HUES64 (cell line): Measurements from ENCODE around the gene VAX1.

Experiments
- H3K27ac ChIP-seq: 2 replicates; pipeline ENCODE4 v1.7.0; 2013; ENCODE audit warnings: low read depth, low read length, inconsistent platforms
- H3K27me3 ChIP-seq: 2 replicates; pipeline ENCODE4 v1.6.1; 2013; ENCODE audit warnings: mild to moderate bottlenecking, low read length; ENCODE audit not compliant: insufficient read depth
- H3K36me3 ChIP-seq: 2 replicates; pipeline ENCODE4 v1.6.1; 2013; ENCODE audit warnings: mild to moderate bottlenecking, low read length; ENCODE audit not compliant: insufficient read depth
- H3K4me1 ChIP-seq: 2 replicates; pipeline ENCODE4 v1.6.1; 2013; ENCODE audit warnings: mild to moderate bottlenecking, low read length, moderate library complexity; ENCODE audit not compliant: insufficient read depth
- H3K4me3 ChIP-seq: 2 replicates; pipeline ENCODE4 v1.5.1; 2013; ENCODE audit warnings: mild to moderate bottlenecking, low read length, moderate library complexity
- H3K9ac ChIP-seq: 2 replicates; pipeline ENCODE4 v1.6.1; 2013; ENCODE audit warnings: mild to moderate bottlenecking, low read depth, low read length
- H3K9me3 ChIP-seq: 2 replicates; pipeline ENCODE4 v1.6.1; 2013; ENCODE audit warnings: low read depth, low read length; ENCODE audit not compliant: insufficient read depth
- WGBS: fragments of 150-250, 120-280 bp; methylation state at CpG from one replicate; pipeline ENCODE4 v1.1.7; 2013; ENCODE audit warnings: missing lambda C conversion rate; 5-methylcytosine and 5-hydroxymethylcytosine counted together

Gene VAX1

DNA sequence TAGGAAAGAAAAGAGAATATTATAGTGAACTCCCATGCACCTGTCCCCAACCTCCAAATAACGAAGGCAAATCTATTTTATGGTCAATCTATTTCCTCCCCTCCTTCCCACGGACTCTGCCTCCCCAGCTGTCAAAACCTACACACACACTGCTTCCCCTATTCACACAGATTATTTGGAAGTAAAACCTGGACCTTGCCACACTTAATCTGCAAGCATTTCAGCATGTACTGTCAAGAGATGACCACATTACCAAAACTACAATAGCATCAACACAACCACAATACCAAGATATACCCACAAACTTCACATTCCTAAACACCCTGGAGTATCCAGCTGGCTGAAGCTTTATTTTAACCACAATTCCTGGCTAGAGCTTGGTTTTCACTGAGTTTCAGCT, 31.4 kb upstream of the VAX1 start:
- Histone ChIP-seq H3K27me3 (peaks cover 100% of the 10 kb centered on the region), H3K4me3 (no peak overlapping the region), H3K36me3 (no peaks in the 10 kb centered on the region), H3K9me3 (no peaks in the 10 kb centered on the region), H3K27ac (no peak overlapping the region), H3K9ac (no peak overlapping the region), H3K4me1 (peaks cover 13% of the 10 kb centered on the region; the same call in 1 of the 2 replicates)
- 62% methylated on average over 2 of the region's 2 CpGs for whole genome bisulfite sequencing

DNA sequence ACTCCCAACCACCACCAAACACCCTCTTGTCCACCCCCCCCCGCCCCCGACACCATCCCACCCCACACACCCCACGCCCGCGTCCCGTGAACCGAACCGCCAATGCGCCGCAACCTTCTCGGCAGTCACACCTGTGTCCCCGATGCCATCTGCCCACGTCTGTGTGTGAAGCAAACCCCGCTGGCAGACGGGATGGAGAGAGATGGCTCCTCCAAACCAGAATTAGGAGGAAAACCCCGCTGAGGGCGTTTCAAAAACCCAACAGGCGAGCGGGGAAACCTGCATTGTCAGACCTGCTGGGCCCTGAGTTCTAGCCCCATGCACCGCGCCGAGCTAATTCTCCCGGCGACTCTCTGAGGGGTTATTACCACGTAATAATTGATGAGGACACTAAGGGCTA, 30.7 kb upstream of the VAX1 start:
- 5% methylated on average over 23 of the region's 25 CpGs for WGBS
- Histone ChIP-seq H3K36me3 (no peaks in the 10 kb centered on the region), H3K4me3 (peak overlapping the region; percentile 43), H3K27ac (no peak overlapping the region), H3K4me1 (peaks cover 10% of the 10 kb centered on the region; the same call in 1 of the 2 replicates), H3K27me3 (peaks cover 100% of the 10 kb centered on the region), H3K9me3 (no peaks in the 10 kb centered on the region), H3K9ac (no peak overlapping the region)

DNA sequence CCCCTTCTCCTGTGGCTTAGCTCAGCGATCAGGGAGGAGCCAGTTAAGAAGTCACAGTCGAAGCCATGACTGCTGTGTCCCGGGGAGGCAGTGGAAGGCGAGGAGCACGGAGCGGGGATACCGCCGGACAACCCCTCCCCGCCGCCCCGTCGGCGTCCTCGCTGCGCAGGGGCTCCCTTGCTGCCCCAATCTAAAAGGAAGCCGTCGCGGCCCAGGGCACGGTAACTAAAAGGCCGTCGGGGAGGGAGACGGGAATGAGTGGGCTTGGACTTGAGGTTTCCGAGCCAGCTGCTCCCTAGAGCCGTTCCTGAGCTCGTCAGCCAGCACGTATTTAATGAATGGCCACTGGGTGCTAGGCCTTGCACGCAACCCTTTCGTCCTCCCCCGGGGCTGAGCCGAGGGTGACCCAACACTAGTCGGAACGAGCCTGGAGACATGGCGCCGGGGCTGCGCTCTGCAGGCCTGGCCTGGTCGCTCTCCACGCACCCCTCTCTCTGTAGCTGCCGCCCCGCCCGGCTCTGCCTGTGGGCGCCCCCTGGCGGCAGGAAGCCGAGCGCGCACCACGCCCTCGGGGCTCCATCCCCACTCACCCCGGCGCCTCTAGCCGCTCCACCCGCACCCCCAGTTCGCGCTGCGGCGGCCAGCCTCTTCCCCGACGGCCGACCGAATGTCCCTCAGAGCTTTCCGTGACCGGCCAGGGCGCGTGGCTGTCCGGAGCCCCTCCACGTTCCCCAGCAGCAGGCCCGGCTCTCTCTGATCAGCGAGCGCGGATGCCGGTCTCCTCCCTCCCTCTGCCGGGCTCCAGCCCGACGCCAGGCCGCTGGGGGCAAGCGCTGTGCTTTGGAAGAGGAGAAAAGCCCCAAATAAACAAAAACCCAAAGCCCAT, 30.0 kb upstream of the VAX1 start:
- H3K9ac ChIP-seq, result no peak overlapping the region; the same call in 1 of the 2 replicates

GRCh38 chr10:117167346-117167788, 29.3 kb upstream of the VAX1 start:
- H3K4me3 ChIP-seq, result peak overlapping the region; percentile 43
- WGBS, result 14% methylated on average over 21 of the region's 21 CpGs
- H3K9me3 ChIP-seq, result no peaks in the 10 kb centered on the region
- H3K27ac ChIP-seq, result no peak overlapping the region
- peaks cover 12% of the 10 kb centered on the region; the same call in 1 of the 2 replicates for H3K4me1 ChIP-seq
- peaks cover 100% of the 10 kb centered on the region for H3K27me3 ChIP-seq
- H3K36me3 ChIP-seq, result no peaks in the 10 kb centered on the region
- no peak overlapping the region for H3K9ac ChIP-seq

More for the DNA sequence above, 30.0 kb upstream of the VAX1 start:
- Histone ChIP-seq H3K36me3 (no peaks in the 10 kb centered on the region), H3K4me3 (peak overlapping the region; percentile 43), H3K4me1 (peaks cover 10% of the 10 kb centered on the region; the same call in 1 of the 2 replicates), H3K27me3 (peaks cover 100% of the 10 kb centered on the region), H3K9me3 (no peaks in the 10 kb centered on the region), H3K27ac (no peak overlapping the region)
- WGBS, result 2% methylated on average over 75 of the region's 75 CpGs

DNA sequence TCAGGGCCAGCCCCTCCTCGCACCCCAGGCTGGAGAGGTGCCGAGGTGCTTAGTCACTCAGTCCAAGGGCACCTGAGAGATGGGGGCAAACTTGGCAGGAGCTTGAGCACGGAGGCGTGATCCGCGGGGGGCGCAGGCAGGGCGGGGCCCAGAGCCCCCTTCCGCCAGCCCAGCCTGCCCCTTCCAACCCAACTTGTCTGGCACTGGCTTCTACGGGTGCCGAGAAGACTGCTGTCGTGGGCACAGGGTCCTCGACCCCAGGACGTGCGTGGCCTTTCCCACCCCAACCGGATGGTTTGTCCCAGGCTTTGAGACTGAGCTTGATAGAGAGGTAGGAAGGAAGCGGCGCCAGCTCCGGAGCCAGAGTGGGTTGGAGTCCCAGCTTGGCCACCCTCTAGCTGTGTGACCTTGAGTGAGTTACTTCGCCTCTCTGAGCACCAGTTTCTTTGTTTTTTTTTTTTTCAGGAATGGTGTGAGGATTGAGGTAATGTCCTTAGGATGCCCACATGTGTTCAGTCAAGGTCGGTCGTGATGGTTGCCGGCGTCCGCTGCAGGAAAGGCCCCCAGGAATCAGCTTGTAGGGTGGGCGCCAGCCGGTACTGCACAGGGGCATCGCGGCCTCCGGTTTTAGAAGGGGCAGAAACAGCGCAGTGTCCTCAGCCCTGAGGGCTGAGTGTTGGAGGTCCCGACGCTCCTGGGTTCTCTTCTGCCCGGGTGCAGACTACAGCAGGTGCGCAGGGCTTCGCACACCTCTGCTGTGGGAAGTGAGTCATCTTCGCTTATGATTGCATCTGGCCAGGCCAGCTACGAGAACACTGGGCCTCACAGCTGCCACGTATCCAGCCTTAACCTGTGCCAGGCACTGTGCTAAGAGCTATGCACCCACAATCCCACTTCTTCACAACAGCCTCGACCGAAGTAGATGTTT, 28.6 kb upstream of the VAX1 start:
- Histone ChIP-seq H3K4me1 (peaks cover 19% of the 10 kb centered on the region; the same call in 1 of the 2 replicates), H3K27me3 (peaks cover 100% of the 10 kb centered on the region), H3K9me3 (no peaks in the 10 kb centered on the region), H3K36me3 (no peaks in the 10 kb centered on the region), H3K9ac (no peak overlapping the region), H3K4me3 (peak overlapping the region; percentile 31), H3K27ac (no peak overlapping the region)
- 10% methylated on average over 41 of the region's 41 CpGs for WGBS

DNA sequence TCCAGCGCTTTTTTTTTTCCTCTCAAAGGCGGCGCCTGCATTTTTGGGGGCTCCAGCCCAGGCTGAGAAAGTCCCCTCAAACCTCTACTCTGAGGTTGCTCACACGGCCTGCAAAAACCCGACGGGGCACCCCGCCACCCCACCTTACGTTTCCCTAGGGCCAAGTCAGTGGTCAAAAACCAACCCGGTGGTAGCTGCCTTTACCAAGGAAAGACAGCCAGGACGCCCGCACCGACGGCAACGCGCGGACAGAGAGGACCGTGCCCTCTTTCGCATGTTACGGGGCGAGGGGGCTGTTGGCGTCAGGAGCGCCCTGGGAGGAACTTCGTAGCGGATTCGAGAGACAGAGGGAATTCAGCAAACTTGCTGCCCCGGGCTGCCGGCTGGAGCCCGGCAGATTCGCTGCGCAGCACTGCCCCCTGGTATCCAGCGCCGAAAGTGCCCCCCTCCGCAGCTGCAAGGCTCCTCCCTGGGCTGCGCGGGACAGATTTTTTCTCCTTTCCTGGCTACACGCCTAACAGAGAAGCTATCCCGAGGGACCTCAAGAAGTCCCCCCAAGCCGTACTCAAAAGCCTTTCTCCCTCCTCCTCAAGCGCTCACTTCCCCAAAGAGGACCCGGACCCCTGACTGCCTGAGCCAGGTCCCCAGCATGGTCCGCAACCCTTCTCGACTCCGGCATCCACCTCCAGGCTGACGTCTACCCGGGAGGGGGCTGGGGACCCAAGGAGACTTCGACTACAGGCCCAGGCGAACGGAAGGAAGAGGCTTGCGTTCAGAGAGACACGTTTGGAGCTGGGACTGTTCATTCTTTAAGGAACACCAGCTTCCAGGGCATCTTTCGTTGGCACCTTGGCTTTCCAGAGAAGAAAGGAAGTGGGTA, 27.7 kb upstream of the VAX1 start:
- Histone ChIP-seq H3K36me3 (no peaks in the 10 kb centered on the region), H3K9ac (no peak overlapping the region), H3K27me3 (peaks cover 100% of the 10 kb centered on the region), H3K4me3 (peak overlapping the region; percentile 31), H3K9me3 (no peaks in the 10 kb centered on the region), H3K4me1 (peaks cover 28% of the 10 kb centered on the region), H3K27ac (no peak overlapping the region)
- WGBS, result 2% methylated on average over 51 of the region's 51 CpGs

DNA sequence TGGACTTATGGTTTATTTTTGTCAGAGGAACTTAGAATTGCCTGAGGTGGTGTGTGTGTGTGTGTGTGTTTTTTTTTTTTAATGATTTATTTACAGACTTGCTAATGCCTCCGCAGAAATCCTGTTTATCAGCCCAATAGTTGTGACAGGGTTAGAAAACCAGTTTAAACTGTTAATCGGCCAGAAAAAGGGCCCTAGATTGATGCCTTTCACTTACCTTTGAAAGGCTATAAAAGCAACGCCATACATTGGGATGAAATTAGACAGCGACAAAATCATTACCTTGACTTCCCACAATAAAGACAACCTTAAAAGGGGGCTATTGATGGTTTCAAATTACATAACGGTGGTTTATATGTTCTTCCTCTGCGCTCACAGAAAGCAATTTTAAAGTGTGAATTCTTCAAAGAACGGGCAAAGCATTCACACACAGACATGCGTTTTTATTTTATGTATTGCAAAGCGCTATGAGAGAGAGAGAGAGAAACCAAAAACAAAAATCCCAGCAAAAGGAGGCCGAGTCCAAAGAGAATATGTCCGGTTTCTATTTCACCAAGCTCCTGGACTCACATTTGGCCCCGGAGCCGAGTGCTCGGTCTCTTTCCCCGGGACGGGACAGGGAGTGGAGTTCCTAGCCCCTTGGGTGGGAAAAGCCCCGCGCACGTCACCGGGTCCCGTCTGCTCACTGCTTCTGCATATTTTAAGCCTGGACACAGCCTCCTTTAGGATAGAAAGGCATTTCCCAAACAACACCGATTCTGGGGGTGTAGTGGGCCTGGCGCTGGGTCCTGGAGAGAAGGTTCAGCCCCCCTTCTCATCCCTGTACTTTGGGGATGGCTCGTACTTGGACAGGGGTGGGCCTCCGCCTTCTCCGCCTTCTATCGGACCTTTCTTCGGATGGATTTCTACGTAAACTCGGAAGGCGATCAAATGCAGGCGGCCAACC, 26.8 kb upstream of the VAX1 start:
- Histone ChIP-seq H3K9ac (no peak overlapping the region), H3K36me3 (no peaks in the 10 kb centered on the region), H3K4me3 (peak overlapping the region; percentile 15; the same call in 1 of the 2 replicates), H3K9me3 (no peaks in the 10 kb centered on the region), H3K27me3 (peaks cover 100% of the 10 kb centered on the region), H3K27ac (no peak overlapping the region), H3K4me1 (peaks cover 31% of the 10 kb centered on the region)
- WGBS, result 4% methylated on average over 29 of the region's 32 CpGs

DNA sequence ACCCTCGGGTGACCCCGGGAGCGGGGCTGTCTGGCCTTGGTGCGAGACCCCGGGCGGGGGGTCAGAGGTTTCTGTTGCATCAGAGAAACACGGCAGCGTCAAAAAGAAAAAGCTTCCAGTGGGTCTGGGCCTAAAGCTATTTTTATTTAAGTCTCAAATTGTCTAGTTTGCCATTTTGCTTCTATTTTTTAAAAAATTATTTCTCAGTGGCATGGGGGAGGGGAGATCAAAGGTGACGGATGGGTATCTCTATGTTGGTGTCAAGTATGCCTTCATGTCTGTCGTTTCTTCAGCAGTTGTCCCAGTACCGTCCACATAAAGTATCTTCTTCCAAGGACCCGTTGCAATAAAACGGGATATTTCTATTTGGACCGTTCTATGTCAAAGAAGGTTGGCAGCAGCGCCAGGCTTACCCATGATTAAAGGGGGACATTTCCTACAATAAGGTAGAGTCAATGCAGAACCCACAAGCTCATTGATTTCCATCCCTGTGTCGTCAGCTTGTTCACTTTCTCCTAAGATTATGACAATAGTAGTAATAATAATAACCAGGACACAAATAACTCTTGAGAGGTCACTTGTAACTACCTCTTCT, 26.0 kb upstream of the VAX1 start:
- peak overlapping the region; percentile 39 for H3K4me3 ChIP-seq
- WGBS, result 5% methylated on average over 14 of the region's 16 CpGs
- H3K9ac ChIP-seq, result no peak overlapping the region
- no peaks in the 10 kb centered on the region for H3K36me3 ChIP-seq
- peaks cover 100% of the 10 kb centered on the region for H3K27me3 ChIP-seq
- H3K4me1 ChIP-seq, result peaks cover 38% of the 10 kb centered on the region
- H3K27ac ChIP-seq, result no peak overlapping the region
- H3K9me3 ChIP-seq, result no peaks in the 10 kb centered on the region

- Histone ChIP-seq H3K27me3 (peaks cover 100% of the 10 kb centered on the region), H3K36me3 (no peaks in the 10 kb centered on the region), H3K9ac (no peak overlapping the region), H3K27ac (no peak overlapping the region), H3K4me1 (peaks cover 45% of the 10 kb centered on the region), H3K4me3 (peak overlapping the region; percentile 39), H3K9me3 (no peaks in the 10 kb centered on the region)
- under 1% methylated on average over 82 of the region's 82 CpGs for WGBS
These were observed 25.2 kb upstream of the VAX1 start for GRCh38 chr10:117163061-117163953.
